ENCODE results near the gene SSR2. TPM values are rescaled to one million over a fixed set of nuclear protein-coding genes. Genes with fewer than 3 reads are reported as not detected.
A peak's percentile ranks its signal among the peaks of the same experiment; 100 is the strongest.

SSR2 gene
- total RNA-seq = 100 to 1,000 TPM; 143 to 197 TPM

GRCh38 chr1:156020293-156021092 lies at the start of gene SSR2:
TSS of gene SSR2 (minus strand) at chr1:156020951. CDS start at chr1:156020167, 784 bp downstream.
- Mint-ChIP-seq H3K4me1 (peaks cover 20% of the 10 kb centered on the region), H3K36me3 (ENCODE audit: low read depth) (peaks cover 32% of the 10 kb centered on the region), H3K4me3 (peak within 1 kb of the TSS; percentile 94), H3K27ac (peak within 1 kb of the TSS; percentile 96), H3K9me3 (ENCODE audit: low read depth) (no peaks in the 10 kb centered on the region), H3K27me3 (peaks cover 4% of the 10 kb centered on the region)
- ATAC-seq (peak; percentile 100), DNase-seq (peak; percentile 92)
- POLR2A ChIA-PET = interaction anchor here (0.6 kb wide), 1 partner anchor 206 kb away, joined by 7 read pairs; no protein-coding TSS in a partner anchor
- CTCF ChIA-PET = interaction anchor here (0.9 to 2.5 kb wide), 5 partner anchors 10 to 86 kb away, joined by 3 to 12 read pairs (median 3); partner anchors contain the start of gene UBQLN4
- intact Hi-C loops (cut with DNase I, micrococcal nuclease) = loop anchor here (1.0 to 10.0 kb wide), 11 partner anchors 33 to 716 kb away; partner anchors contain the start of genes FDPS (in 1 of the 2), KHDC4 (in 1 of the 2), LAMTOR2 (in 1 of the 2) and MEX3A (in 1 of the 2)

- ChIA-PET CTCF (no interaction called here), POLR2A (no interaction called here)
- Mint-ChIP-seq H3K9me3 (ENCODE audit: low read depth) (no peaks in the 10 kb centered on the region), H3K4me3 (no peak overlapping the region), H3K4me1 (peaks cover 4% of the 10 kb centered on the region), H3K27ac (no peak overlapping the region), H3K36me3 (ENCODE audit: low read depth) (no peaks in the 10 kb centered on the region), H3K27me3 (no peaks in the 10 kb centered on the region)
- ATAC-seq (no peak), DNase-seq (no peak)
- intact Hi-C loops (cut with DNase I, micrococcal nuclease) = no loop called here
These were observed 49.8 kb upstream of the SSR2 start for GRCh38 chr1:156070548-156070947.

GRCh38 chr1:156069490-156070455 lies 49.0 kb upstream of the SSR2 start:
- Mint-ChIP-seq H3K4me1 (peaks cover 11% of the 10 kb centered on the region), H3K27me3 (no peaks in the 10 kb centered on the region), H3K4me3 (no peak overlapping the region), H3K36me3 (ENCODE audit: low read depth) (no peaks in the 10 kb centered on the region), H3K9me3 (ENCODE audit: low read depth) (no peaks in the 10 kb centered on the region), H3K27ac (no peak overlapping the region)
- POLR2A ChIA-PET = no interaction called here
- no peak for DNase-seq
- intact Hi-C loops (cut with DNase I, micrococcal nuclease) = no loop called here
- CTCF ChIA-PET = no interaction called here
- no peak for ATAC-seq

- ChIA-PET POLR2A (no interaction called here), CTCF (interaction anchor here (0.6 to 2.8 kb wide), 9 partner anchors 14 to 265 kb away, joined by 3 to 19 read pairs (median 5); partner anchors contain the start of genes GLMP, SSR2 and UBQLN4)
- H3K36me3 Mint-ChIP-seq (ENCODE audit: low read depth) = no peaks in the 10 kb centered on the region
- H3K4me1 Mint-ChIP-seq = peaks cover 14% of the 10 kb centered on the region
- intact Hi-C loops (cut with DNase I, micrococcal nuclease) = no loop called here
- ATAC-seq = no peak
- no peak overlapping the region for H3K4me3 Mint-ChIP-seq
- H3K27ac Mint-ChIP-seq = no peak overlapping the region
- no peaks in the 10 kb centered on the region for H3K9me3 Mint-ChIP-seq (ENCODE audit: low read depth)
- no peaks in the 10 kb centered on the region for H3K27me3 Mint-ChIP-seq
- no peak for DNase-seq
These were observed 46.5 kb upstream of the SSR2 start for GRCh38 chr1:156067262-156067661.

GRCh38 chr1:156065871-156066270 lies 45.1 kb upstream of the SSR2 start:
- peaks cover 14% of the 10 kb centered on the region for H3K4me1 Mint-ChIP-seq
- H3K9me3 Mint-ChIP-seq (ENCODE audit: low read depth) = no peaks in the 10 kb centered on the region
- intact Hi-C loops (cut with DNase I, micrococcal nuclease) = loop anchor here (1.0 kb wide), 3 partner anchors 40 to 128 kb away; no protein-coding TSS in a partner anchor

GRCh38 chr1:156065212-156065611 lies 44.5 kb upstream of the SSR2 start:
- Mint-ChIP-seq H3K36me3 (ENCODE audit: low read depth) (no peaks in the 10 kb centered on the region), H3K4me1 (peaks cover 14% of the 10 kb centered on the region), H3K4me3 (no peak overlapping the region), H3K9me3 (ENCODE audit: low read depth) (no peaks in the 10 kb centered on the region), H3K27me3 (no peaks in the 10 kb centered on the region), H3K27ac (no peak overlapping the region)
- DNase-seq (peak; percentile 21), ATAC-seq (peak; percentile 29)
- intact Hi-C loops (cut with DNase I, micrococcal nuclease) = loop anchor here in 1 of 2 experiments (1.0 kb wide), 1 partner anchor 39 kb away; no protein-coding TSS in a partner anchor
- CTCF ChIA-PET = interaction anchor here (0.5 to 2.8 kb wide), 11 partner anchors 11 to 160 kb away, joined by 3 to 19 read pairs (median 3); partner anchors contain the start of genes LAMTOR2 and PMF1
- POLR2A ChIA-PET = interaction anchor here (0.5 kb wide), 1 partner anchor 134 kb away, joined by 5 read pairs; no protein-coding TSS in a partner anchor

More at GRCh38 chr1:156065871-156066270, 45.1 kb upstream of the SSR2 start:
- DNase-seq (no peak), ATAC-seq (no peak)
- ChIA-PET CTCF (interaction anchor here (0.6 to 2.8 kb wide), 24 partner anchors 9 to 859 kb away, joined by 3 to 19 read pairs (median 5); partner anchors contain the start of genes SMG5, SSR2 and TMEM79), POLR2A (interaction anchor here (1.0 kb wide), 1 partner anchor 40 kb away, joined by 3 read pairs; no protein-coding TSS in a partner anchor)
- no peaks in the 10 kb centered on the region for H3K27me3 Mint-ChIP-seq
- H3K36me3 Mint-ChIP-seq (ENCODE audit: low read depth) = no peaks in the 10 kb centered on the region
- no peak overlapping the region for H3K27ac Mint-ChIP-seq
- H3K4me3 Mint-ChIP-seq = no peak overlapping the region

GRCh38 chr1:156064615-156065014 lies 43.9 kb upstream of the SSR2 start:
- peak; percentile 30 for DNase-seq
- intact Hi-C loops (cut with DNase I, micrococcal nuclease) = loop anchor here in 1 of 2 experiments (1.0 kb wide), 1 partner anchor 38 kb away; no protein-coding TSS in a partner anchor
- Mint-ChIP-seq H3K4me1 (peaks cover 14% of the 10 kb centered on the region), H3K9me3 (ENCODE audit: low read depth) (no peaks in the 10 kb centered on the region), H3K36me3 (ENCODE audit: low read depth) (no peaks in the 10 kb centered on the region), H3K27me3 (no peaks in the 10 kb centered on the region), H3K27ac (no peak overlapping the region), H3K4me3 (no peak overlapping the region)
- peak; percentile 80 for ATAC-seq
- ChIA-PET CTCF (interaction anchor here (0.6 to 2.8 kb wide), 8 partner anchors 10 to 160 kb away, joined by 3 to 16 read pairs (median 3); partner anchors contain the start of gene LAMTOR2), POLR2A (interaction anchor here (0.5 kb wide), 1 partner anchor 133 kb away, joined by 5 read pairs; no protein-coding TSS in a partner anchor)

- Mint-ChIP-seq H3K4me3 (no peak overlapping the region), H3K9me3 (ENCODE audit: low read depth) (no peaks in the 10 kb centered on the region), H3K27me3 (no peaks in the 10 kb centered on the region), H3K4me1 (peaks cover 14% of the 10 kb centered on the region), H3K27ac (no peak overlapping the region), H3K36me3 (ENCODE audit: low read depth) (no peaks in the 10 kb centered on the region)
- CTCF ChIA-PET = no interaction called here
- ATAC-seq (no peak), DNase-seq (no peak)
- POLR2A ChIA-PET = interaction anchor here (0.6 kb wide), 1 partner anchor 382 kb away, joined by 7 read pairs; no protein-coding TSS in a partner anchor
- intact Hi-C loops (cut with DNase I, micrococcal nuclease) = no loop called here
These were observed 43.2 kb upstream of the SSR2 start for GRCh38 chr1:156063997-156064285.

- ChIA-PET CTCF (interaction anchor here (0.6 kb wide), 1 partner anchor 106 kb away, joined by 3 read pairs; no protein-coding TSS in a partner anchor), POLR2A (no interaction called here)
- H3K27ac Mint-ChIP-seq = no peak overlapping the region
- H3K9me3 Mint-ChIP-seq (ENCODE audit: low read depth) = no peaks in the 10 kb centered on the region
- H3K36me3 Mint-ChIP-seq (ENCODE audit: low read depth) = peaks cover 5% of the 10 kb centered on the region
- DNase-seq = no peak
- ATAC-seq = no peak
- no peaks in the 10 kb centered on the region for H3K27me3 Mint-ChIP-seq
- intact Hi-C loops (cut with DNase I, micrococcal nuclease) = no loop called here
- H3K4me3 Mint-ChIP-seq = no peak overlapping the region
- peaks cover 14% of the 10 kb centered on the region for H3K4me1 Mint-ChIP-seq
These were observed 41.4 kb upstream of the SSR2 start for GRCh38 chr1:156062189-156062588.

GRCh38 chr1:156060937-156061636 lies 40.3 kb upstream of the SSR2 start, which contains the start of gene RAB25:
TSS of gene RAB25 (plus strand) at chr1:156061160. CDS start at chr1:156061401, 241 bp downstream.
- no peak for DNase-seq
- Mint-ChIP-seq H3K27ac (no peak within 1 kb of the TSS), H3K9me3 (ENCODE audit: low read depth) (no peaks in the 10 kb centered on the region), H3K4me1 (peaks cover 15% of the 10 kb centered on the region), H3K36me3 (ENCODE audit: low read depth) (peaks cover 11% of the 10 kb centered on the region), H3K27me3 (no peaks in the 10 kb centered on the region), H3K4me3 (no peak within 1 kb of the TSS)
- POLR2A ChIA-PET = interaction anchor here (0.5 kb wide), 1 partner anchor 90 kb away, joined by 3 read pairs; no protein-coding TSS in a partner anchor
- ATAC-seq = no peak
- intact Hi-C loops (cut with DNase I, micrococcal nuclease) = no loop called here
- CTCF ChIA-PET = no interaction called here
